Measurements from ENCODE around the gene JUNB.
A peak's percentile ranks its signal among the peaks of the same experiment; 100 is the strongest.

Gene JUNB

DNA sequence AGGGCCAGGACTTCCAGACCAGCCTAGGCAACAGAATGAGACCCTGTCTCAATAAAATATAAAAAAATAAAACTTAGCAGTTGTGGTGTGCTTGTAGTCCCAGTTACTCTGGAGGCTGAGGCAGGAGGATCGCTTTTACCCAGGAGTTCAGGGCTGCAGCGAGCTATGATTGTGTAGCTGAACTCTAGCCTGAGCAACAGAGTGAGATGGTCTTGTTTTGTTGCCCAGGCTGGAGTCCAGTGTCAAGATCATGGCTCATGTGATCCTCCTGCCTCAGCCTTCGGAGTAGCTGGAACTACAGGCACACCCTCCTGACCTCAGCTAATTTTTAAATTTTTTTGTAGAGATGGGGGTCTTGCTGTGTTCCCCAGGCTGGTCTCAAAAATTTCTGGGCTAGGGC is 4.3 kb upstream of the JUNB start:
- TF ChIP-seq, protein P1, sequence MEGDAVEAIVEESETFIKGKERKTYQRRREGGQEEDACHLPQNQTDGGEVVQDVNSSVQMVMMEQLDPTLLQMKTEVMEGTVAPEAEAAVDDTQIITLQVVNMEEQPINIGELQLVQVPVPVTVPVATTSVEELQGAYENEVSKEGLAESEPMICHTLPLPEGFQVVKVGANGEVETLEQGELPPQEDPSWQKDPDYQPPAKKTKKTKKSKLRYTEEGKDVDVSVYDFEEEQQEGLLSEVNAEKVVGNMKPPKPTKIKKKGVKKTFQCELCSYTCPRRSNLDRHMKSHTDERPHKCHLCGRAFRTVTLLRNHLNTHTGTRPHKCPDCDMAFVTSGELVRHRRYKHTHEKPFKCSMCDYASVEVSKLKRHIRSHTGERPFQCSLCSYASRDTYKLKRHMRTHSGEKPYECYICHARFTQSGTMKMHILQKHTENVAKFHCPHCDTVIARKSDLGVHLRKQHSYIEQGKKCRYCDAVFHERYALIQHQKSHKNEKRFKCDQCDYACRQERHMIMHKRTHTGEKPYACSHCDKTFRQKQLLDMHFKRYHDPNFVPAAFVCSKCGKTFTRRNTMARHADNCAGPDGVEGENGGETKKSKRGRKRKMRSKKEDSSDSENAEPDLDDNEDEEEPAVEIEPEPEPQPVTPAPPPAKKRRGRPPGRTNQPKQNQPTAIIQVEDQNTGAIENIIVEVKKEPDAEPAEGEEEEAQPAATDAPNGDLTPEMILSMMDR (IDR thresholded peaks at IDR 0.05; ENCODE audit: poor library complexity, severe bottlenecking), result no peak
- ATAC-seq (ENCODE audit: low read depth), result no peak
- DNase-seq (ENCODE audit: low spot score), result no peak
- no peaks in the 10 kb centered on the region for H3K27me3 ChIP-seq (ENCODE audit: insufficient read depth, poor library complexity, severe bottlenecking)
- H3K27ac ChIP-seq (ENCODE audit: poor library complexity, severe bottlenecking), result peak overlapping the region; percentile 99
- H3K9me3 ChIP-seq (ENCODE audit: severe bottlenecking), result no peaks in the 10 kb centered on the region
- peaks cover 59% of the 10 kb centered on the region for H3K4me1 ChIP-seq (ENCODE audit: insufficient read depth, poor library complexity, severe bottlenecking)
- peaks cover 3% of the 10 kb centered on the region for H3K36me3 ChIP-seq (ENCODE audit: low read depth)
- no peak overlapping the region for H3K4me3 ChIP-seq (ENCODE audit: severe bottlenecking)

DNA sequence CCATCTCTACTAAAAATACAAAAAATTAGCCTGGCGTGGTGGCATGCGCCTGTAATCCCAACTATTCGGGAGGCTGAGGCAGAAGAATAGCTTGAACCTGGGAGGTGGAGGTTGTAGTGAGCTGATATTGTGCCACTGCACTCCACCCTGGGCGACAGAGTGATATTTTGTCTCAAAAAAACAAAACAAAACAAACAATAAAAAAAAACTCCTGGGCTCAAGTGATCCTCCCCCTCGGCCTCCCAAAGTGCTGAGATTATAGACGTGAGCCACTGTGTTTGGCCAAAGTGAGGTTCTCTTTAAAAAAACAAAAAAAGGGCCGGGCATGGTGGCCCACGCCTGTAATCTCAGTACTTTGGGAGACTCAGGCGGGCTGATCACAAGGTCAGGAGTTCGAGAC is 3.8 kb upstream of the JUNB start:
- Histone ChIP-seq H3K27me3 (ENCODE audit: insufficient read depth, poor library complexity, severe bottlenecking) (no peaks in the 10 kb centered on the region), H3K4me3 (ENCODE audit: severe bottlenecking) (no peak overlapping the region), H3K9me3 (ENCODE audit: severe bottlenecking) (no peaks in the 10 kb centered on the region), H3K27ac (ENCODE audit: poor library complexity, severe bottlenecking) (peak overlapping the region; percentile 99), H3K36me3 (ENCODE audit: low read depth) (peaks cover 8% of the 10 kb centered on the region), H3K4me1 (ENCODE audit: insufficient read depth, poor library complexity, severe bottlenecking) (peaks cover 59% of the 10 kb centered on the region)
- DNase-seq (ENCODE audit: low spot score) (no peak), ATAC-seq (ENCODE audit: low read depth) (no peak)
- TF ChIP-seq, protein P1 (IDR thresholded peaks at IDR 0.05; ENCODE audit: poor library complexity, severe bottlenecking), result no peak

DNA sequence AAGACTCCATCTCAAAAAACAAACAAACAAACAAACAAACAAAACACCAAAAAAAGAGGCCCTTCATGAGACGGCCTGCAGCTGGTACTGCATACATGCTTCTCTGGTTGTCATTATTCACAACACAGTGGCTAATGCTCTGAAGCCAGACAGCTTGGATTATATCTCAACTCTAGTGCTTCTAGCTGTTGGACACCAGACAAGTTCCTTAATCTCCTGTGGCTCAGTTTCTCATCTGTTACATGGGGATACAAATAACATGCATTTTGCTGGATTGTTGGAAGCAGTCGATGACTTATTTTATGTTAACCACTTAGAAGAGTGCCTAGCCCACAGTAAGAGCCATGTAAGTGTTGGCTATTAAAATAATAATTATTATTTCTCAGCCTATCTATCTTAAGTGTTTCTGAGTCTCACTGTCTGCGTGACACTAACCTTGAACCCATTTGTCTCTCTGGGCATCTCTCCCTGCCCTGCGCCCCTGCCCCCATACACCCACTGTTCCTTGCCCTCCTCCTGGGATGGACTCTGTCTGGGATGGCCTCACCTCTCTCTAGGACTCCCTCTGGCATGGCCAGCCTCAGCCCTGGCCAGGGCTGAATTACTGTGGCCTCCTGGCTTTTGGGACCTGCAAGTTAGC is 3.1 kb upstream of the JUNB start:
- no peak overlapping the region for H3K4me3 ChIP-seq (ENCODE audit: severe bottlenecking)
- peaks cover 57% of the 10 kb centered on the region for H3K4me1 ChIP-seq (ENCODE audit: insufficient read depth, poor library complexity, severe bottlenecking)
- H3K27ac ChIP-seq (ENCODE audit: poor library complexity, severe bottlenecking), result peak overlapping the region; percentile 99
- TF ChIP-seq, protein P1 (IDR thresholded peaks at IDR 0.05; ENCODE audit: poor library complexity, severe bottlenecking), result no peak
- H3K27me3 ChIP-seq (ENCODE audit: insufficient read depth, poor library complexity, severe bottlenecking), result no peaks in the 10 kb centered on the region
- ATAC-seq (ENCODE audit: low read depth), result no peak
- DNase-seq (ENCODE audit: low spot score), result no peak
- H3K36me3 ChIP-seq (ENCODE audit: low read depth), result peaks cover 15% of the 10 kb centered on the region
- no peaks in the 10 kb centered on the region for H3K9me3 ChIP-seq (ENCODE audit: severe bottlenecking)

DNA sequence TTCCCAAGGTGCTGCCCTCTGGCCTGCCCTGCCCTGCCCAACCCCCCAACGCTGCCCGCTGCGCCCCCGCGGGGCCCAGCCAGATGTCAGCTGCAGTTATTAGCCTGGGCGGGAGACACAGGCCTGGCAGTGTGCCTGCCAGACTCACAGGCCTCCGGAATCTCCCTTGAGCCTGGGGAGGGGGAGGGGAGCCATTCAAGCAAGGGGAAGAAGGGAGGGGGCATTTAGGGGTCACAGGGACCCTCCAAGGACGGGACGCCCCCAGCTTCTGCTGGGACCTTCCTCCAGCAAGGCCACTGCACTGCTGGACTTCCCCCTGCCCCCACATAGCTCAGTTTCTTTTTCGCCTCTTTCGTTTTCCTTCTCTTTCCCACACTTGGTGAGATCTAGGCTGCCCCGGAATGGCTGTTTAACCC is 2.6 kb upstream of the JUNB start:
- H3K9me3 ChIP-seq (ENCODE audit: severe bottlenecking), result no peaks in the 10 kb centered on the region
- DNase-seq (ENCODE audit: low spot score), result peak; percentile 83

More for the DNA sequence above, 2.6 kb upstream of the JUNB start:
- TF ChIP-seq, protein P1 (IDR thresholded peaks at IDR 0.05; ENCODE audit: poor library complexity, severe bottlenecking), result no peak
- H3K4me1 ChIP-seq (ENCODE audit: insufficient read depth, poor library complexity, severe bottlenecking), result peaks cover 53% of the 10 kb centered on the region
- no peak for ATAC-seq (ENCODE audit: low read depth)
- H3K27me3 ChIP-seq (ENCODE audit: insufficient read depth, poor library complexity, severe bottlenecking), result no peaks in the 10 kb centered on the region
- peaks cover 16% of the 10 kb centered on the region for H3K36me3 ChIP-seq (ENCODE audit: low read depth)
- H3K27ac ChIP-seq (ENCODE audit: poor library complexity, severe bottlenecking), result peak overlapping the region; percentile 99
- peak overlapping the region; percentile 81 for H3K4me3 ChIP-seq (ENCODE audit: severe bottlenecking)
